Activated B cell treated with CpG ODN at 0.5 μM for 24 hours (primary cell): ENCODE data around the gene BCR. TPM values are rescaled to one million over a fixed set of nuclear protein-coding genes. Genes with fewer than 3 reads are reported as not detected.

ENCODE experiments used
- ATAC-seq: fragments of 200-7000 bp; cut with Tn5 transposase; one replicate; pipeline ENCODE4 v1.10.0; 2021; ENCODE audit warnings: low read depth, mild to moderate bottlenecking, moderate library complexity
- CTCF ChIA-PET: fragments of 350-600 bp; sonication (Branson Sonifier 250); formaldehyde crosslinking; loops from one replicate; lab custom pipeline; 2021; ENCODE audit warnings: antibody characterized with exemption; lab: Charles Lee
- POLR2A ChIA-PET: fragments of 350-600 bp; sonication (Branson Sonifier 250); formaldehyde crosslinking; loops from one replicate; lab custom pipeline; 2021; ENCODE audit warnings: antibody characterized with exemption; lab: Charles Lee
- DNase-seq: peaks from one replicate; pipeline ENCODE4 v3.0.0; 2022
- H3K27ac Mint-ChIP-seq: one replicate; pipeline ENCODE4 v1.8.0; 2020; ENCODE audit warnings: mixed read lengths
- H3K27me3 Mint-ChIP-seq: one replicate; pipeline ENCODE4 v1.8.0; 2021; ENCODE audit warnings: mixed read lengths
- H3K36me3 Mint-ChIP-seq: one replicate; pipeline ENCODE4 v1.8.0; 2021; ENCODE audit warnings: low read depth, mixed read lengths
- H3K4me1 Mint-ChIP-seq: one replicate; pipeline ENCODE4 v1.8.0; 2021; ENCODE audit warnings: mixed read lengths
- H3K4me3 Mint-ChIP-seq: one replicate; pipeline ENCODE4 v1.8.0; 2020; ENCODE audit warnings: mild to moderate bottlenecking, mixed read lengths
- H3K9me3 Mint-ChIP-seq: one replicate; pipeline ENCODE4 v1.8.0; 2020; ENCODE audit warnings: mixed read lengths
- CTCF ChIP-seq: fragments of 200-600 bp; IDR thresholded peaks from one replicate; pipeline ENCODE4 v1.8.0; 2022; ENCODE audit warnings: antibody characterized with exemption, mild to moderate bottlenecking
- intact Hi-C: fragments of 100-400 bp; cut with micrococcal nuclease; formaldehyde crosslinking; loops from one replicate; pipeline ENCODE4 v1.15.1; 2024
- total RNA-seq: library from RNA; stranded (reverse); gene quantifications from 2 replicates; pipeline ENCODE4 v1.2.3, GENCODE V29; 2022

The BCR gene
- total RNA-seq, 1 donor from 2014 or later = 20.9 TPM

DNA sequence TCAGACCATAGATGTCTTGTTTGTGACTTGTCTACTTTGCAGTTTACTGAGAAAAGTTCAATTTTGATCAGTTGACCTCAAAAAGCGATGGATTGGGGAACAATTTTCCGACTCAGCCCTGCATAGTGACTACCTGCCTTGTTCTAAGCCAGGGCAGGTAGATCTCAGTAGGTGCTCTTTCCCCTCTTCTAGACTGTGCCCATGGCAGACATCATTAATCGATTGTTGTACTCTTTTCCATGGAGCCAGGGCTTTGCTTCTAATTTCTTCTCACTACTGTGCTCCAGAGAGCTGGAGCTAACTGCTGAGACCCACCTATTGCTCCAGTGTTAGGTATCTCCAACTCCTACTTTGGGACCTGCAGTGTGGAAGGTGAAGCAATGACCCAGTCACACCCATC, 25.2 kb upstream of the BCR start:
- Mint-ChIP-seq H3K9me3 (no peaks in the 10 kb centered on the region), H3K4me3 (no peak overlapping the region)
- TF ChIP-seq CTCF = no peak

DNA sequence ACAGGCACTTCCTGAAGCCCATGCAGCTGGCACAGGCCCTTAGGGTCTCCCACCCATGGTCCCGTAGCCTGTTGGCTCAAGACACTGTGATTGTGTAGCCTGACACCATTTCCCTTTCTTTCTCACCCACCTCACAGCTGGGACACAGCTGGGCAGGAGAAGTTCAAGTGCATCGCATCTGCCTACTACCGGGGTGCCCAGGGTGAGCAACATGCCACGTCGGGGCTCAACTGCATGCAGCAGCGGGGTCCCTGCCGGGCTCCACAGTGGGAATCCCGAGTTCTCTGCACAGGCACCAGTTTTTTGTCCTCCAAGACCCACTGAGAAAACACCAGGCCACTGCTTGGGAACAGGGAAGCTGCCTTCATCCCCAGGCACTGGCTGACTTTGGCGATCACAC, 24.5 kb upstream of the BCR start:
- Mint-ChIP-seq H3K9me3 (no peaks in the 10 kb centered on the region), H3K4me3 (no peak overlapping the region), H3K4me1 (peaks cover 23% of the 10 kb centered on the region), H3K27ac (no peak overlapping the region), H3K36me3 (no peaks in the 10 kb centered on the region), H3K27me3 (no peaks in the 10 kb centered on the region)
- no peak for TF ChIP-seq CTCF
- no peak for ATAC-seq
- no peak for DNase-seq
- ChIA-PET POLR2A (interaction anchor here (0.6 kb wide), 1 partner anchor 30 kb away, joined by 4 read pairs; no protein-coding TSS in a partner anchor), CTCF (no interaction called here)
- intact Hi-C loops = no loop called here

More for the DNA sequence above, 25.2 kb upstream of the BCR start:
- ChIA-PET CTCF (no interaction called here), POLR2A (no interaction called here)
- DNase-seq (no peak), ATAC-seq (no peak)
- no peaks in the 10 kb centered on the region for H3K36me3 Mint-ChIP-seq
- intact Hi-C loops = no loop called here
- H3K27me3 Mint-ChIP-seq = no peaks in the 10 kb centered on the region
- peaks cover 23% of the 10 kb centered on the region for H3K4me1 Mint-ChIP-seq
- no peak overlapping the region for H3K27ac Mint-ChIP-seq

DNA sequence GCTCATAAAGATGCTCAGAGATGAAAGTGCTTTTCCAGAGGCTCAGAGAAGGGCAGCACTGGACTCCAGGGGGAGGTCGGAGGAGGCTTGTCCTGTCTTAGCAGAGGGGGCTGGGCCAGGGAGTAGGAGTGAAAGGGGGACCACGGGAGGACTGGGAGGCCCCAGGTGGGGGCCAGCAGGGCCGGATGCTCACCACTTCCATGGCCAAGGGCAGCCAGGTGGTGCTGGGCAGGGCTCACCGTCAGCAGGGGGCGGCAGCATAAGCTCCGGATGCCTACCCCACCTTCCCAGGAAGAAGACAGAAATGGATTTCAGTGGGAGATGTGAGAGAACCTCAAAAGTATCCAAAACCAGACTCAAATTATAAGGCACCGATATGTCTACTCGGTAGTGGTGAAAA, 24.0 kb upstream of the BCR start:
- intact Hi-C loops = no loop called here
- H3K4me1 Mint-ChIP-seq = peaks cover 23% of the 10 kb centered on the region
- no peak for ATAC-seq
- no peak for DNase-seq
- ChIA-PET CTCF (no interaction called here), POLR2A (interaction anchor here (0.6 kb wide), 1 partner anchor 29 kb away, joined by 4 read pairs; no protein-coding TSS in a partner anchor)
- H3K36me3 Mint-ChIP-seq = no peaks in the 10 kb centered on the region
- H3K27me3 Mint-ChIP-seq = no peaks in the 10 kb centered on the region
- H3K27ac Mint-ChIP-seq = no peak overlapping the region
- TF ChIP-seq CTCF = no peak
- H3K9me3 Mint-ChIP-seq = no peaks in the 10 kb centered on the region
- no peak overlapping the region for H3K4me3 Mint-ChIP-seq

GRCh38 chr22:23157560-23158515, 22.5 kb upstream of the BCR start:
- Mint-ChIP-seq H3K4me1 (peaks cover 14% of the 10 kb centered on the region), H3K9me3 (no peaks in the 10 kb centered on the region), H3K4me3 (no peak overlapping the region), H3K27me3 (no peaks in the 10 kb centered on the region), H3K36me3 (no peaks in the 10 kb centered on the region), H3K27ac (no peak overlapping the region)
- ATAC-seq (no peak), DNase-seq (no peak)
- POLR2A ChIA-PET = interaction anchor here (0.7 kb wide), 1 partner anchor 11 kb away, joined by 3 read pairs; no protein-coding TSS in a partner anchor
- TF ChIP-seq CTCF = no peak
- CTCF ChIA-PET = no interaction called here
- intact Hi-C loops = no loop called here

DNA sequence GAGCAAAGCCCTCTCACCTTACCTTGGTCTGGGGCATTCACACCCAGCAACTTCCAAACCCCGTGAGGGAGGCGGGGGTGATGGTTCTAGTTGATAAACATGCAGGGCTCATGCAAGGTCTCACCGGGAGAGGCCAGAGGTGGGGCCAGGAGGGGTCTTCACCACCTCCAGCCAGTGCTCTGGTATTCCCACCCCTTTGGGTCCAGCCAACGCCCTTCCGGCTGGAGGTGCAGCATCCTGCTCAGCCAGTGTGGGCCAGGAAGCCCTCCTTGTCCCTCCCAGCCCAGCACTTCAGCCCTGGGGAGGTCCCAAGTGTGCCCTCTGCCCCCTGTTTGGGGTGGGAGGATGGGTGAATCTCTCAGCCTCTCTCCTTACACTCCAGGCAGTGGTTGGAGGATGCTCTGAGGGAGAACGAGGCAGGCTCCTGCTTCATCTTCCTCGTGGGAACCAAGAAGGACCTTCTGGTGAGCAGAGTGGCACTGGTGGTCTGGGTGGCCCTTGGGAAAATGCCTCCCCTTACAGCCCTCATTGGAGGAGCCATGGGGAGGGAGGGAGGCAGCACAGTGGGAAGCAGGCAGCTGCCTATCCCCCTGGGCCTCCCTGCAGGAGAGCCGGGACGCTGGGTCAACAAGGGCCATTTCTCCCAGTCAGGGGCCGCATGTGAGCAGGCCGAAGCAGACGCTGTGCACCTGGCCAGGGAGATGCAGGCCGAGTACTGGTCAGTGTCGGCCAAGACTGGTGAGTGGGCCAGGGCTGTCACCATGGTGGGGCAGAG, 21.6 kb upstream of the BCR start:
- intact Hi-C loops = no loop called here
- no peaks in the 10 kb centered on the region for H3K36me3 Mint-ChIP-seq
- no peaks in the 10 kb centered on the region for H3K27me3 Mint-ChIP-seq
- ChIA-PET POLR2A (no interaction called here), CTCF (no interaction called here)
- H3K4me1 Mint-ChIP-seq = peaks cover 5% of the 10 kb centered on the region
- H3K27ac Mint-ChIP-seq = no peak overlapping the region
- no peak for DNase-seq
- no peak for ATAC-seq
- no peaks in the 10 kb centered on the region for H3K9me3 Mint-ChIP-seq
- H3K4me3 Mint-ChIP-seq = no peak overlapping the region
- TF ChIP-seq CTCF = no peak
